ENCODE results near the gene CERK. TPM values are rescaled to one million over a fixed set of nuclear protein-coding genes. Genes with fewer than 3 reads are reported as not detected.

The CERK gene
- total and polyA plus RNA-seq, 2 donors, result 46.2 to 47.1 TPM

DNA sequence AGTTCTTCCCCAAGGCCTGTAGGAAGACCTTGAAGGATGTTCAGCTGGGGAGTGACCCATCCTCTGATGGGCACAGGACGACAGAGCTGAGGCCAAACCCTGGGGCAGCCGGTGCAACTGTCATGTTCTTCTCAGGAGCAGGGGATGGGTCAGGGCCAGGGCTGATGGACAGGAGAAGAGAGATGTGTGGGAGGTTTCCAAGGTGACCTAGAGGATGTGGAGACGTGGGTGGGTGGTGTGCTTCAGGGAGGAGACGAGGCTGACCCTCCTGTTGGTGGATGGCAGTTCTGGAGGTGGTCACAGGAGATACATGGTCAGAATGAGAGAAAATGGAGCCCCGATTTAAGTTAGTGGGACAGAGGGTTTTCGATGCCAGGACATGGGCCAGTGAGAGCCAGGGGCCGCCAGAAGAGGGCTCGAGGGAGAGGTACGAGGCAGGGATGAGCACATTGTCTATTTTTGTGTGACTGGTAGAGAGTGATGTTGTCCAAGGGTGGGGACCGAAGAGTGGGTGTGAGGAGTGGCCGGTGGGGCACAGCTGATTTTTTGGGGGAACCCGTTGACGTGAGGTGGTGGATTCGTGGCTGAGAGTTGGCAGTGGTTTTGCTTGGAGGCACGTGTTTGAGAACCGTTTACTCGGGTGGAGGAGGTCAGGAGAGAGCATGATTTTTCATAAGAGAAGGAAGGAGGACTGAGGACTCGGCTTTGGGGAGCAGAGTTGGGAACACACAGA lies 39.0 kb upstream of the CERK start:
- Histone ChIP-seq H3K27ac (ENCODE audit: low read depth in 1 of 2, low read length in 1 of 2) (no peak overlapping the region), H3K4me3 (ENCODE audit: low read length in 2 of 2) (no peak overlapping the region), H3K4me1 (ENCODE audit: control insufficient read depth in 2 of 2, insufficient read depth in 2 of 2, low read length in 2 of 2) (peaks cover 33 to 50% of the 10 kb centered on the region in 2 donors), H3K27me3 (ENCODE audit: control insufficient read depth in 2 of 2, insufficient read depth in 1 of 2, low read length in 1 of 2) (no peaks in the 10 kb centered on the region), H3K36me3 (ENCODE audit: control insufficient read depth in 2 of 2, insufficient read depth in 2 of 2, low read length in 1 of 2) (peaks cover 0 to 3% of the 10 kb centered on the region in 2 donors), H3K9me3 (ENCODE audit: control insufficient read depth in 2 of 2, insufficient read depth in 1 of 2, low read length in 1 of 2) (no peaks in the 10 kb centered on the region)
- DNase-seq (ENCODE audit: low read depth in 6 of 9, low spot score in 9 of 9), result no peak
- WGBS, result 57% methylated on average over 18 of the region's 18 CpGs

DNA sequence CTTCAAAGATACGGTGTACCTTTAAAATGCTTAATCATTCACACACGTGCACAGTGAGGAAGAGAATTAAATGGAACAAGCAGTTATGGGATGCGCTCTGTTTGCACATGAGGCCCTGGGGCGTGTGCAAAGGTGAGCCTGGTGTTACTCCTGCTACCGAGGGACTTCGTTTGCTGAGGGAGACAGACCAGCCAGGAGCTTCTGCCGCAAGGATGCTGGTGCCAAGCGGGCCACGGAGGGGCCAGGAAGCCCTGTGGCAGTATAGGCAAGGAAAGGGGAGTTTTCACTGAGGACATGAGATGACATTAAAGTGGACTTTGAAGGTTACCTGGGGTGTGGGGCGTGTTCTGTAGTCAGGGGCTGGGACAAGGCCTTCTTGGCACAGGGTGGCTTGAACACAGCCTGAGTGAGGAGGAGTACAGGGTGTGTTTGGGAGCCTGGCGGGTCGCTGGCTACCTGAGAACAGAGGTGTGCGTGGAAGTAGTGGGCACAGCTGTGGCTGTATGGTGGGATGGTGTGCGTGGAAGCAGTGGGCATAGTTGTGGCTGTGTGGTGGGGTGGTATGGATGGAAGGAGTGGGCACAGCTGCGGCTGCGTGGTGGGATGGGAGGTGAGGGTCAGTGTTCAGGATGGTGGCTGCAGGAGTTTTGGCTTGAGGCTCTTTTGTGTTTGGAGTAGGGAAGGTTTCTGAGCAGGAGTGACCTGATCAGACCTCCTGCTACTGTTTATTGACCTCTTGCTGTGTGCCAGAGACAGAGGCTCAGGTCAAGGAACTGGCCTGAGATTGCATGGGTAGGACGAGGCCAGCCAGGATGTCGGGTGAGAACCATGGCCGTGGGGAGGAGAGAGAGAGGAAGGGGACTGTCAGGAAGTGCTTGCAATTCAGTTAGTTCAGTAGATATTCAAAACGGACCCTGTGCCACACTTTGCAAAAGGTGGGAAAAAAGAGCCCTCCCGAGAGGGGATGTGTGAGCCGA lies 38.1 kb upstream of the CERK start:
- Histone ChIP-seq H3K36me3 (ENCODE audit: control insufficient read depth in 2 of 2, insufficient read depth in 2 of 2, low read length in 1 of 2) (no peaks in the 10 kb centered on the region), H3K27ac (ENCODE audit: low read depth in 1 of 2, low read length in 1 of 2) (no peak overlapping the region), H3K9me3 (ENCODE audit: control insufficient read depth in 2 of 2, insufficient read depth in 1 of 2, low read length in 1 of 2) (no peaks in the 10 kb centered on the region), H3K4me1 (ENCODE audit: control insufficient read depth in 2 of 2, insufficient read depth in 2 of 2, low read length in 2 of 2) (peaks cover 33 to 50% of the 10 kb centered on the region in 2 donors), H3K27me3 (ENCODE audit: control insufficient read depth in 2 of 2, insufficient read depth in 1 of 2, low read length in 1 of 2) (no peaks in the 10 kb centered on the region), H3K4me3 (ENCODE audit: low read length in 2 of 2) (no peak overlapping the region)
- WGBS, result 80% methylated on average over 22 of the region's 22 CpGs
- no peak for DNase-seq (ENCODE audit: low read depth in 6 of 9, low spot score in 9 of 9)

GRCh38 chr22:46774980-46775849 lies 37.2 kb upstream of the CERK start:
- Histone ChIP-seq H3K9me3 (ENCODE audit: control insufficient read depth in 2 of 2, insufficient read depth in 1 of 2, low read length in 1 of 2) (no peaks in the 10 kb centered on the region), H3K36me3 (ENCODE audit: control insufficient read depth in 2 of 2, insufficient read depth in 2 of 2, low read length in 1 of 2) (peaks cover 0 to 4% of the 10 kb centered on the region in 2 donors), H3K27ac (ENCODE audit: low read depth in 1 of 2, low read length in 1 of 2) (peak overlapping the region; percentile 86), H3K4me1 (ENCODE audit: control insufficient read depth in 2 of 2, insufficient read depth in 2 of 2, low read length in 2 of 2) (peaks cover 33 to 53% of the 10 kb centered on the region in 2 donors), H3K27me3 (ENCODE audit: control insufficient read depth in 2 of 2, insufficient read depth in 1 of 2, low read length in 1 of 2) (no peaks in the 10 kb centered on the region), H3K4me3 (ENCODE audit: low read length in 2 of 2) (no peak overlapping the region)
- 87% methylated on average over 20 of the region's 20 CpGs for WGBS
- no peak for DNase-seq (ENCODE audit: low read depth in 6 of 9, low spot score in 9 of 9)

- Histone ChIP-seq H3K4me3 (ENCODE audit: low read length in 2 of 2) (peak overlapping the region in 1 of 2 donors; percentile 22), H3K4me1 (ENCODE audit: control insufficient read depth in 2 of 2, insufficient read depth in 2 of 2, low read length in 2 of 2) (peaks cover 33 to 53% of the 10 kb centered on the region in 2 donors), H3K27me3 (ENCODE audit: control insufficient read depth in 2 of 2, insufficient read depth in 1 of 2, low read length in 1 of 2) (no peaks in the 10 kb centered on the region), H3K9me3 (ENCODE audit: control insufficient read depth in 2 of 2, insufficient read depth in 1 of 2, low read length in 1 of 2) (no peaks in the 10 kb centered on the region), H3K36me3 (ENCODE audit: control insufficient read depth in 2 of 2, insufficient read depth in 2 of 2, low read length in 1 of 2) (peaks cover 0 to 4% of the 10 kb centered on the region in 2 donors), H3K27ac (ENCODE audit: low read depth in 1 of 2, low read length in 1 of 2) (peak overlapping the region; percentile 86)
- peak in 3 of 9 donors; percentile 34 to 72 (median 38) for DNase-seq (ENCODE audit: low read depth in 6 of 9, low spot score in 9 of 9)
- WGBS, result 43% methylated on average over 24 of the region's 24 CpGs
These were observed 36.4 kb upstream of the CERK start for GRCh38 chr22:46774253-46774979.

DNA sequence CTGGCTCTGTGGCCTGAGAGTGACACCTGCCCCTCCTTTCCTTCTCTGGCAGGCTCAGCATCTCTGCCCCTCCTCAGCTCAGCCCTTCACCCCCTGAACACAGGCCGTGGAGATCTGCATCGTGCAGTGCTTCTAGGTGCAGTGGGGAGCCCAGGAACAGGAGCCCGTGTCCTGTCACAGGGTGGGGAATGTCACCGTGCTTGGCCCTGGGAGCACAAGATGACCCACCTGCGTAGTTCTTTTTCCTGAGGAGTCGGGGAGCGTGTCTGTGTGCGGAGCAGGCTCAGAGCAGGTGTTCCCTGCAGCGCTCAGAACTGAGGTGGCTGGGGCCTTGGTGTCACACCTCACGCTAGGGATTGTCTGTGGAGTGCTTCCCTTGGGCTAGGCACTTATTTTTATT lies 35.0 kb upstream of the CERK start:
- peak in 3 of 9 donors; percentile 37 to 64 (median 37) for DNase-seq (ENCODE audit: low read depth in 6 of 9, low spot score in 9 of 9)
- H3K27ac ChIP-seq (ENCODE audit: low read depth in 1 of 2, low read length in 1 of 2), result peak overlapping the region in 1 of 2 donors; percentile 0
- 7% methylated on average over 10 of the region's 10 CpGs for WGBS
- peaks cover 0 to 4% of the 10 kb centered on the region in 2 donors for H3K36me3 ChIP-seq (ENCODE audit: control insufficient read depth in 2 of 2, insufficient read depth in 2 of 2, low read length in 1 of 2)
- H3K27me3 ChIP-seq (ENCODE audit: control insufficient read depth in 2 of 2, insufficient read depth in 1 of 2, low read length in 1 of 2), result no peaks in the 10 kb centered on the region
- no peaks in the 10 kb centered on the region for H3K9me3 ChIP-seq (ENCODE audit: control insufficient read depth in 2 of 2, insufficient read depth in 1 of 2, low read length in 1 of 2)
- H3K4me3 ChIP-seq (ENCODE audit: low read length in 2 of 2), result no peak overlapping the region
- peaks cover 33 to 57% of the 10 kb centered on the region in 2 donors for H3K4me1 ChIP-seq (ENCODE audit: control insufficient read depth in 2 of 2, insufficient read depth in 2 of 2, low read length in 2 of 2)

DNA sequence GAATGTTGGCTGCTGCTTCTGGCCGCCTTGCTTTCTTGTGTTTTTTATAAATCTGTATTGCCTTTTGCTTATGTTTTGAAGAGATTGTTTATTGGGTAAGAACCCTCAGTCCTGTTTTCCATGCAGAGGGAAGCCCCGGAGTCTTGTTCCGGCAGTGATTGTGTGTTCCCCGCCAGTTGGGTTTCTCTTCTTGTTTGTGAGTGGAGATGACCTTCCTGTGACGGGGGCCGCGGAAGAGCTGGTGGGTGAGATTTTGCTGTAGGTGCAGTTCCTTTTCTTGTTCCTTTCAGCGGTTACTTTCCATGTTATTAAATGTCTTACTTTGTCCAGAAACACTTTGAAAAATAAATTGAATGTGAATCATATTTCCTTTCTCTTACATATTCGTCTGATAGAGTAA lies 32.7 kb upstream of the CERK start:
- Histone ChIP-seq H3K4me1 (ENCODE audit: control insufficient read depth in 2 of 2, insufficient read depth in 2 of 2, low read length in 2 of 2) (peaks cover 23 to 38% of the 10 kb centered on the region in 2 donors), H3K4me3 (ENCODE audit: low read length in 2 of 2) (no peak overlapping the region), H3K36me3 (ENCODE audit: control insufficient read depth in 2 of 2, insufficient read depth in 2 of 2, low read length in 1 of 2) (peaks cover 10 to 14% of the 10 kb centered on the region in 2 donors), H3K9me3 (ENCODE audit: control insufficient read depth in 2 of 2, insufficient read depth in 1 of 2, low read length in 1 of 2) (no peaks in the 10 kb centered on the region), H3K27me3 (ENCODE audit: control insufficient read depth in 2 of 2, insufficient read depth in 1 of 2, low read length in 1 of 2) (no peaks in the 10 kb centered on the region), H3K27ac (ENCODE audit: low read depth in 1 of 2, low read length in 1 of 2) (peak overlapping the region in 1 of 2 donors; percentile 60)
- DNase-seq (ENCODE audit: low read depth in 6 of 9, low spot score in 9 of 9), result no peak
- 56% methylated on average over 9 of the region's 9 CpGs for WGBS

GRCh38 chr22:46770151-46770641 lies 32.1 kb upstream of the CERK start:
- 96% methylated on average over 14 of the region's 14 CpGs for WGBS
- H3K9me3 ChIP-seq (ENCODE audit: control insufficient read depth in 2 of 2, insufficient read depth in 1 of 2, low read length in 1 of 2), result no peaks in the 10 kb centered on the region
- no peak for DNase-seq (ENCODE audit: low read depth in 6 of 9, low spot score in 9 of 9)
- peak overlapping the region in 1 of 2 donors; percentile 60 for H3K27ac ChIP-seq (ENCODE audit: low read depth in 1 of 2, low read length in 1 of 2)
- H3K36me3 ChIP-seq (ENCODE audit: control insufficient read depth in 2 of 2, insufficient read depth in 2 of 2, low read length in 1 of 2), result peaks cover 10 to 14% of the 10 kb centered on the region in 2 donors
- no peaks in the 10 kb centered on the region for H3K27me3 ChIP-seq (ENCODE audit: control insufficient read depth in 2 of 2, insufficient read depth in 1 of 2, low read length in 1 of 2)
- peaks cover 21 to 33% of the 10 kb centered on the region in 2 donors for H3K4me1 ChIP-seq (ENCODE audit: control insufficient read depth in 2 of 2, insufficient read depth in 2 of 2, low read length in 2 of 2)
- no peak overlapping the region for H3K4me3 ChIP-seq (ENCODE audit: low read length in 2 of 2)

- Histone ChIP-seq H3K27me3 (ENCODE audit: control insufficient read depth in 2 of 2, insufficient read depth in 1 of 2, low read length in 1 of 2) (no peaks in the 10 kb centered on the region), H3K9me3 (ENCODE audit: control insufficient read depth in 2 of 2, insufficient read depth in 1 of 2, low read length in 1 of 2) (no peaks in the 10 kb centered on the region), H3K36me3 (ENCODE audit: control insufficient read depth in 2 of 2, insufficient read depth in 2 of 2, low read length in 1 of 2) (peaks cover 10 to 14% of the 10 kb centered on the region in 2 donors), H3K4me1 (ENCODE audit: control insufficient read depth in 2 of 2, insufficient read depth in 2 of 2, low read length in 2 of 2) (peaks cover 17 to 28% of the 10 kb centered on the region in 2 donors), H3K27ac (ENCODE audit: low read depth in 1 of 2, low read length in 1 of 2) (no peak overlapping the region), H3K4me3 (ENCODE audit: low read length in 2 of 2) (no peak overlapping the region)
- 96% methylated on average over 6 of the region's 6 CpGs for WGBS
- no peak for DNase-seq (ENCODE audit: low read depth in 6 of 9, low spot score in 9 of 9)
These were observed 31.7 kb upstream of the CERK start for GRCh38 chr22:46769706-46770105.

All from thymus (tissue), 11 donors.